Activated T-helper 1 cell treated with Interleukin-2 at 50 U/mL for 16 hours (primary cell): ENCODE data around the gene LMO7.

ENCODE experiments used
- DNase-seq: peaks from one replicate; pipeline ENCODE4 v3.0.0-alpha.2; 2020; ENCODE audit warnings: low read depth

LMO7 gene

DNA sequence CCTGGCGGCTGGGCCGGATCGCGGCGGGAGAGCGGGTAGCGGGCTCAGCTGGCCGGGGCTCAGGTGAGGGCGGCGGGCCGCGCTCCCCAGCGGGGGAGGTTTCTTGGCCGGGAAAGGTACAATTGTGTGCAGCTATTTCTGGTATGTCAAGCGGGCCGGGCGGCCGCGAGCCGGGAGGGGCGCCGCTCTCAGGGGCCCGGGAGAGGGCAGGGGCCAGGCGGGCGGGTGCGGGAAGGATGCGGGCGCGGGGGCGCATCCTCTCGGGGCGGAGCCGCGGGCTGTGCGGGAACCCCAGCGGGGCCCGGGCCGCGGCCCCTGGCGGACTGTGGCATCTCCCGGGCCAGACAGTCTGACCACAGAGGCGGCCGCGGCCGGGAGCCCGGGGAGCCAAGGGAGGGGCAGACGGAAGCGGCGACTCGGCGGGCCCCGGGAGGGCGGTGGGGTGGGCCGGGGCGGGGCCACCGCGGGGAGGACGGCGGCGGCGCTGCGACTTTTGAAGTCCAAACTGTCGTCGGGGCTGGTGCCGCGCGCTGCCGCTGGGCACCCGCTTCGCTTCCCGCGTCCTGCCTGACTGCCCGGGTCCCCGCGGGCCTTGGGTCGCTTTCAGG lies at the start of gene LMO7:
LMO7 (plus strand) TSS at position 503 of the 608 bp plus-strand sequence. CDS start 328 bp downstream, outside the sequence.
- peak; percentile 35 for DNase-seq

DNA sequence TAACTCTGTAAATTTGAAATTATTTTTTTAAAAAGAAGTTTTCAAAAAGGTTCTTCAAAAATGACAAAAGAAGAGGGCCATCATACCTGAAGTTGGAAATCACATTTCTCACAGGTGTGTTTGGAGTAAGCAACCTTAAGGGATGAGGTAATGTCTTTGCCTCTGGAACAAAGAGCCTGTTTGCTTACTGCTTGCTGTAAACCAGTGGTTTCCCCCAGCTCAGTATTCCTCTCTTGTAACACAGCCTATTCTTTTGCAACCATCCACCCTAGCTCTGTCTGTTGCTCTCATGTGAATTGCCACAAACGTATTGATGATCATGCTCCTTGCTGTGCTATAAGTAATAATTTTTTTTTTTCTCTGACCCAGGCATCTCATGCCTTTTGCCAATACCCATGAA lies 48.5 kb upstream of the LMO7 start:
- DNase-seq: no peak

DNA sequence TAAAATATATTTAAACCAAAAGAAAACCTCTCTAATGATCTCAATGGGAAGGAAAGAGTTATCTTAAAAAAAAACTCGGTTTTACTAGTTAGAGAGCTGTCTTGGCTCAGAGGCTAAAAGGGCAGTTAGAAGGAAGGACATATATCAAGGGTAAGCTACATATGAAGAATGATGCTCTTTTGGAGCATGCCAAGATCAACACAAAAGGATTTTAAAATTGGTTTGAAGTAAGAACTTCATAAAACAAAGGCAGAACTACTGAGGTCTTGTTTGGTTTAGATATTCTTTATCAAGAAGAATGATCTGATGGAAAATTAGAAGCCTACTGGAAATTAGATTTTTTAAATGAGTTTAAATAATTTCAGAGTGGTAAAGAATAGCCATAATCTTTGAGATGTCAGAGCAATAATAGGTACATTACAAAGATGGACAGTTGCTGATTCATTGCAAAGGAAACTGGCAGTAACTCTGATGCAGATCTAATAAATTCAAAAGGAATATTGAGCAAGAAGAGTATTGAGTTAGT lies 39.4 kb upstream of the LMO7 start:
- no peak for DNase-seq

DNA sequence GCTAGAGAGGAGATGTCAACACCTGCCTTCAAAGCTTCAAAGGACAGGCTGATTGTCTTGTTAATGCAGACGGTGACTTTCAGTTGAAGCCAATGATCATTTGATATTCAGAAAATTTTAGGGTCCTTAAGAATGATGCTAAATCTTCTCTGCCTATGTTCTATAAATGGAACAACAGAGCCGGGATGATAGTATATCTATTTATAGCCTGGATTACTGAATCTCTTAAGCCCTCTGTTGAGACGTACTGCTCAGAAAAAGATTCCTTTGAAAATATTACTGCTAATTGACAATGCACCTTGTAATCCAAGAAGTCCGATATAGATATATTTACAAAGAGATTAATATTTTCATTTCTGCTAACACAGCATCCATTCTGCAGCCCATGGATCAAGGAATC lies 35.8 kb upstream of the LMO7 start:
- DNase-seq: no peak

DNA sequence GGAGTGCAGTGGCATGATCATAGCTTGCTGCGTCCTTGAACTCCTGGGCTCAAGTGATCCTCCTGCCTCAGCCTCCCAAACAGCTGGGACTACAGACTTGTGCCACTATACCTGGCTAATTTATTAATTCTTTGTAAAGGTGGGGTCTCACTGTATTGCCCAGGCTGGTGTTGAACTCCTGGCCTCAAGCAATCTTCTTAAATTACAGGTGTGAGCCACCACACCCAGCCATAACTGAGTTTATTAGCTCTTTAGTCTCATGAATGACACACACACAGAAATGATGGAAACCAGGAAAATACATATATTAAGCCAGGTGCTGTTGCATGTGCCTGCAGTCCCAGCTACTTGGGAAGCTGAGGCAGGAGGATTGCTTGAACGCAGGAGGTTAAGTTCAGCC lies 33.1 kb upstream of the LMO7 start:
- no peak for DNase-seq

DNA sequence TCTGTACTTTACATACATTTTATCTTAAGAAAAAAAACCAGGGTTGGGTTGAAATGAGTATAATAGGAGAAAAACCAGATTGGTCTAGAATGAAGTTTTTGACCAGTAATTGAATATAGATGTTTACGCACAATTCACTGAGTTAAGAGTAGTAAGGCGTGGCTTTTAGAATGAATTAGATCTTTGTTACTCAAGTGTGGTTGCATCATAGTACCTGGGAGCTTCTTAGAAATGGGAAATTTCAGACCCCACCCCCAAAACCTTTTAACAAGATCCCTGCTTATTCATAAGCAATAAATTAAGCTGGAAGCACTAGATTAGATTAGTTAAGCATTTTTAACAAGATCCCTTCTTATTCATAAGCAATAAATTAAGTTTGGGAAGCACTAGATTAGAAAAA lies 28.7 kb upstream of the LMO7 start:
- DNase-seq: no peak

DNA sequence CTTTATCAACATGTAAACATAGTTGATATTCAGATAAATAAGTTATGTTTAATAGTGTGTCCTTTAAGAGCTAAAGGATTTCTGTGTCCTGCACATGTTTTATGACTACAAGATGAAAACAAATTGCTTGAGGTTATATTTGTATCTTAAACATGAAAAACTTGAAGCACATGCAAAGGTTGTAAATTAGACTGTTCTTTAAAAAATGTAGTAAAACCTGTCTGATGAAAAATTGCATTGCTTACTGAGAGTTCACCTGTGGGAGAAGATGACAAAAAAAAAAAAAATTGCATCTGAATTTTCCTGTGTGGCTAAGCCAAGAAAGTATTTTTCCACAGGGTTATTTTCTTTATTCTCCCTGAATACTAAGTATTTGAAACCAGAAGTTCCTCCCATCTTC lies 25.7 kb upstream of the LMO7 start:
- no peak for DNase-seq

DNA sequence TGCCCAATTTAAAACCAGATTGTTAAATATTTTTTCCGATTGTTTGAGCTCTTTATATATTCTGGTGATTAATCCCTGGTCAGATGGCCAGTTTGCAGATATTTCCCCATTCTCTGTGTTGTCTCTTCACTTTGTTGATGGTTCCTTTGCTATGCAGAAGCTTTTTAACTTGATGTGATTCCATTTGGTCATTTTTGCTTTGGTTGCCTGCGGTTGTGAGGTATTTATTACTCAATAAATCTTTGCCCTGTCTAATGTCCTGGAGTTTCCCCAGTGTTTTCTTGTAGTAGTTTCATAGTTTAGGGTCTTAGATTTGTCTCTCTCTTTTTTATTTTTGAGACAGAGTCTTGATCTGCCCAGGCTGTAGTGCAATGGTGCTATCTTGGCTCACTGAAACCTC lies 23.8 kb upstream of the LMO7 start:
- no peak for DNase-seq

DNA sequence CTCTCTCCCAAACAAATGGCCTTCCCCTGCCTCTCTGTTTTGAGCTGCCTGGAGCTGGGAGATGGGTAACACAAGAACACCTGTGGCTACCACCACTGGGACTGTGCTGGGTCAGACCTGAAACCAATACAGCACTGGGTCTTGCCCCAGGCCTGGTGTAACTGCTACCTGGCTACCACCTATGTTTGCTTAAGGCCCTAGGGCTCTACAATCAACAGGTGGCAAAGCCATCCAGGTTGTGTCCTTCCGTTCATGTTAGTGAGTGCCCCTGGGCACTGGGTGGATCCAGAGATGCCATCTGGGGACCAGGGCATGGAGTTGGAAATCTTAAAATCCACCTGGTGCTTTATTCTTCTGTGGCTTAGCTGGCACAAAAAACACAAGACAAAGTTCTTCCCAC lies 18.9 kb upstream of the LMO7 start:
- no peak for DNase-seq

DNA sequence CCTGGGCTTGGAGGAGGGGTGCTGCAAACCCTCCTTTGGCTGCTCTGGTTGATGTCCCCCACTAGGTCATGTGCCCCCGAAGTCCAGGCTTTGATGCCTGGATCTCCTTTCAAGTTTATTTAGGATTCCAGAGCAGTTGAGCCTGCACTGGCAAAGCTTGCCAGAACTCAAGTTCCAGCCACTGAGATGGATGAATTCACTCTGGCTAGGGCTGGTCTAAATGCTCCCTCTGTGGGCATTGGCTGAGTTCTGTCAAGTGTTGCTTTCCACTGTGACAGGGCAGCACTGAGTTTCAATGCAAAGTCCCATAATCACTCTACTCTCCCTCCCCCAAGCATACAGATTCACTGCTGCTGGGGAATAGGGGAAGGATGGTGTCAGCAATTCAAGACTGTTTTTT lies 17.8 kb upstream of the LMO7 start:
- no peak for DNase-seq

DNA sequence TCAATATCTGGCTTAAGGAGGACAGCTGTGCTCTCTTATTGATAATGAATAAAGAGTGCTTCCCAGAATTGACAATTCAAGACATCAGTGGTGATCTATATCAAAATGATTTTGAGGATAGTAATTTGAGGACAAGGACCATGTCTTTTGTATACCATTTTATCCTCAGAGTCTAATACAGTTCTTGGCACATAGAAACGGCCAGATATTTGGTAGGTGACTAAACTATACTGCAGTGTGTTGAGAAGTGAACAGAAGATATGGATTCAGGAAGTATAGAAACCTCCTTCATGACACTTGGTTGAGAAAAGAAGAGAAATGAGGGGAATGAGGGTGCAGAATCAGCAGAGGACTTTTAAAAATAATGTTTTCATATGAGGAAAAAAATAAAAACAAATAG lies 16.1 kb upstream of the LMO7 start:
- no peak for DNase-seq

DNA sequence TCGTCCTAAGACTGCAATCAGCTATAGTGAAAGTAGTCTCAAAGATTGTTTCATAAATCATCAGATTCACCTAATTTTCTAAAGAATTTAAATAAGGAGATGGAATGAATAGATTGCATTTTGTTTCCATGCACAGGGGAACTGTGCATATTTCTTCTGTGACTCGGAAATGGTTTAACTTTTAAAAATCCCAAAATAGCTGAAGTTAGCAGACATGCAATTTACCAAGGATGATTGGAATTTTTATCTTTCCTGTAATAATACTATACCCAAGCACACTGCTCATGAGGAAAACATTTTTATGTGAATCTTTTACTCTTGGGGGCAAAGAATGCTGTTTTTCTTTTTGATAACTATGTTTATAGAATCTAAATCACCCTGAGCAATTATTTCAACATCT lies 15.0 kb upstream of the LMO7 start:
- DNase-seq: no peak

DNA sequence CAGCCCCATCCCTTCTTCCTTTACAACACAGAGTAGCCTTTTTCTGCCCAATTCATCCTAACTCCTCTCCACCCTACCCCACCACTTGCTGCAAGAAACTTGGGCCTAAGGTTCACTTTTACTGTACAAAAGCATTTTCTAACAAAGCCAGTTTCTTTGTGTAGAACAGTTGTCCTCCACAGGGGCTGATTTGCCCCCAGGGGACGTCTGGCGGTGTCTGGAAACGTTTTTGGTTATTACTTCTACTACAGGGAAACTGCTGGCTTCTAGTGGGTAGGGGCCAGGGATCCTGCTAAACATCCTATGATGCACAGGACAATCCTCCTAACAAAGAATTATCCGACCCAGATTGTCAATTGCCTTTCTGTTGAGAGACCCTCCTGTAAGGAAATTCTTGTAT lies 7.3 kb upstream of the LMO7 start:
- DNase-seq: no peak

DNA sequence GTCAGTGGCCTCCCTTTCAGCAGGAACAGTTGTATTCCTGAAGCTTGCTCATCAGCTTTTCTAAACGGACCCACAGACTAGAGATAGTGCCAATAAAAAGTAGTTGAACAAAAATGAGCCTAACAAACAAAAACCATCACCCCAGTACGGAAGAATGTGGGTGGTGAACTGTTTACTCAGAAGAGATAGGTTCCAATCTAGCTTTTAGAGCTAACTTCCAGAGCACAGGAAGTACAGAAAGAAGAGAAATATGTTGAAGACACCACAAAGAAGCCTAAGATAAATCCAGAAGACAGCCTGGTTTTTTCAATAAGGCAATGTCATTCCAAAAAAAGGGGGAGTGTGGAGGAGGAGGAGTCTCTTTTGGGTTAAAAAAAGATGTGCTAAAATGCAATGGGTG lies 2.8 kb upstream of the LMO7 start:
- no peak for DNase-seq

DNA sequence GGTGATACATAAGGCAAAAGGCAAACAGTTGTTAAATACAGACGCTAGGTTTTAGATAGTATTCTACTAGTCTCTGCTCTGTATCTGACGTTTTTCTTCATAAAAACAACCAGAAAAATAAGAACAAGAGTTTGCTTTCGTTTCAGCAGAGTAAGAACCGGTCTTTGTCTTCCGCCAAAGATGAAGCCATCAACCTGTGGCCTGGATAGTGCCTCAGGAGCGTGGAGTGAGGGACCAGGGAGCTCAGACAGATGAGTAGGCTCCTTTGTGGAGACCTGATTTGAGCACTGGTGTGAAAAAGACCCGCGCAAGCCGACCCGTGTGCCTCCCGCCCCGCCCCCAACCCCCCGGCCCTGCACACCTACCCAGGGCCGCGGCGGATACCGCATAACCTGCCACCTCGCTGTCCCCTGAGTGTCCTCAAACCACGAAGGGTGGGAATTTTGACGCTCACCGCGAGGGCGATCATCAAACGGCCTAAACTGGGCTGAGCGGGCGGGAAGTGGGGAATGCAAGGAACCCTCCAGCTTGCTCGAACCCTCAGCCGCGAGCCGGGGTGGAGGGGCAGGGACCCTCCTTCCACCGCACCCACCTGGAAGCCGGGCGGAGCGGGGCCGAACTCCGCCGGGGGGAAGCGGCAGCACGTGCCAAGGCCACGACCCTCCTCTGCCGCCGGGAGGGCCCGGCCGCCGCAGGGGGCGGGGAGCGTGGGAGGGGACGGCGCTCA lies 866 bp upstream of the LMO7 start:
- DNase-seq: no peak

DNA sequence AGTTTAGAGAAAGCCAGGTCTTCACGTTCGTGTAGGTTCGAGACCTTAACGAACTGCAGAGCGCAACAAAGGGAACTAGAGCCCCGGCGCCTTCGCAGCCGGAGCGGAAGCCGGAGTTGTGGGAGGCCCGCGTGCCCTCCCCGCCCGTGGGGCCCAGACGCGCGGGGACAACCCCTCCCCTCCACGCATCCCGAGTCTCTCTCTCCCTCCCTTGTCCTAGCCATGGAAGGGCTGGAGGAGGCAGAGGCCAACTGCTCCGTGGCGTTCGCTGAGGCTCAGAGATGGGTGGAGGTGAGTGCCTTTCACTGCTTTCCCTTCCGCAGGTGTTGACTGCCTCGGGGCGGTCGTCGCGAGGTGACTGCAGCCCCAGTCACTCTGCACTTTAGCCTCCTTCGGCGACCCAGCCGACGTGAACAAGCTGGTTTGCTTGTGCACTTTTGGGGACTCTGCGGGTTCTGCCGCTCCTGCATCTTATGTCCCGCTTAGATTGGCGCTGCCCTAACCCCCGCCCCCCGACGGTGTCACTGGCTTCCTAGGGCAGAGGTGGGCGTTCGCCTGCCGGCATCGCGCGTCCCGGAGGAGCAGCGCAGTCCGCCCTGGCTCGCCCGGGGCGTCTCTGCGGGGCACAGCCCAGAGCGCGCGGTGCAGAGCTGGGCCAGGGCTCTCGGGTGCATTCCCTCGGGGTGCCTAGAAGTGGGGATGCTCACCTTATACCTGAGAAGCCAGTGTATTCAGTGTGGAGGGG lies 478 bp downstream of the LMO7 start:
- DNase-seq: peak; percentile 33

DNA sequence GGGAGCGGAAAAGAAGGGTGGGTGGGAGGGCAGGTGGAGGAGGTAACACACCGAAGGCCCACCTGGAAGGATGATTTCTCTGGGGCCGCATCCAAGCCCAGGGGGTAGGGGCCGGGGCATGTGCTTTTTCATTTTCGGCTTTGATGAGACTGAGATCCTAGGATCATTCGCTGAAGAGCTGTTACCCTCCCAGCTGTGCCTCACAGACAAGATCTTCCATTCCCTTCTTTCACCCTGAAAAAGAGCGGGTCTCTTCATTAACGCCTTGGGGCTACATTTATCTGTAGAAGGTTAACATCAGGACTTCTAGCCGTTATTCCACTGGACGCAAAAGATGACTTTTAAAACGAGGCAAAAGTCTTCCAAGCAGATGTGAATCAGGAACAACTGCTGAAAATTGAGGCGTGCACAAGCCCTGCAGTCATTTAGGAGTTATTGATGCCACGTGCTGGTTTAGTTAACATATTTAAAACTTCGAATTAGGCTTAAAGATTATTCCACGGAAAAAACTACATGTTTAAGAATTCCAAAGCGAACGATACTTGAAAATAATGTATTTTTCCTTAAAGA lies 1.1 kb downstream of the LMO7 start:
- no peak for DNase-seq

DNA sequence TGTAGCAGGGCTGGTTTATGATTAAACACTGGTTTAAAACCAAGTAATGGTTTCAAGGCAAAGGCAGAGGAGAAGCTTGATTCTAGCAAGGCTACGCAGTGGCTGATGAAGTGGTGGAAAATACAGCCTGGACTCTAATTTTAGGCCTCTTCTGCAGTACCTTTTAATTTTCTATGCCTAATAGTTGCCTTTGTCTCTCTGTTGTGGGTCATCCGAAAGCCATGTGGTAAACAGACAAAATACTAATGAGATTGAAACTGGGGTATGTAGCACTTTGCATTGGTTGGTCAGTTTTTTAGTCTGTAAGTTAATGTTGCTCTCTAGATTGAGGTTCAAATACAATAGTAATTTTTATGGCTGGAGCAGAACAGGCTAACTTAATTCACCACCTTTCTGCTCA lies 3.3 kb downstream of the LMO7 start:
- DNase-seq: no peak

DNA sequence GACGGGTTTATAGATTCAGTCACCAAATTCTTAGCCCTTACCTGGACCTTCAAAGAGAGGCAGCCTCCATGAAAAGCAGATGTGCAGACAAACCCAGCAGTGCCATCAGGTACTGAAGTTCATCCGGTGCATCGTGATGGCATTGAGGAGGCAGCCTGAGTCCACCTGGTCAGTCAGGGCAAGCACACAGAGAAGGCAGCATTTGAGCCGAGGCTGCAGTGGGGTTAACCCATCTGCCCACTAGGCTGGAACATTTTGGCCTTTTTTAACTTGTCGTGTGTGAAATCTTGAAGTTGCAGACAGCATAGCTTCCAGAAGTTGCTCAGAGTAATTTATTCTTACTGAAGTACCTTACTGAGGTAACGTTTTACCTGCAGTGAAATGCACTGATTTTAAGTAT lies 4.9 kb downstream of the LMO7 start:
- DNase-seq: no peak

DNA sequence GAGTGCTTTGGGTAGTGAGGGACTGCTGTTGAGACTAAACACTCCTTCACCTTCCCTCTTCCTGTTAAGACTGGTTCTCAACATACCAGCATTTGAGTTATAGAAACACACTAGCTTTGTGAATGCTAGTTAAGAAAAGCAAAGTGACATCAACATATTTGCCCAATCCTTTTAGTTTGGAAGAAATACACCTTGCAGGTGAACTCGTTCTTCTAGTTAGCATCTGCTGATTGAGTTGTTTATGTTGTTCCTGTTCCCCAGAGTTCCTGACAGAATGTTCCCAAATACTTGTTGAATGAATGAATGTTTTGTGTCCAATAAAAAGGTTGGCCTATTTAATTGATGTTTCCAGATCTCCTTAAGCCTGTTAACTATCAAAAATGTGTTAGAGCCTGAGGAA lies 7.1 kb downstream of the LMO7 start:
- DNase-seq: no peak

DNA sequence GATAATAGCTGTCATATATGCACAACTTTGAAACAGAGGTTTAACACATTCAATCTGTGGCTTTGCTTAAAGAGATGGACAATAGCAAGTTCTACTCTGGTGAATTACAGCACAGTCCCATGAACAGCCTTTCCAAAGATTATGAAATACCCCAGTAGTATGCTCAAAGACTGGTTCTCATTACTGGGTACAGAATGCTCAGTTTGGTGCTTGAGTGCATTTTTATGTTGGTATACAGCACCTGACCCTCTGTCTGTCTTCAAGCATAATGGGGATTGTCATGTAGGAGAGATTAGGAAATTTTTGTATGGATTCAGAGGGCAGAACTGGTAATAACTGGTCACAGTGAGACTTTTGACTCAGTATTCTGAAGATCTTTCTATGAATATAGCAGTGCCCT lies 7.6 kb downstream of the LMO7 start:
- DNase-seq: no peak

DNA sequence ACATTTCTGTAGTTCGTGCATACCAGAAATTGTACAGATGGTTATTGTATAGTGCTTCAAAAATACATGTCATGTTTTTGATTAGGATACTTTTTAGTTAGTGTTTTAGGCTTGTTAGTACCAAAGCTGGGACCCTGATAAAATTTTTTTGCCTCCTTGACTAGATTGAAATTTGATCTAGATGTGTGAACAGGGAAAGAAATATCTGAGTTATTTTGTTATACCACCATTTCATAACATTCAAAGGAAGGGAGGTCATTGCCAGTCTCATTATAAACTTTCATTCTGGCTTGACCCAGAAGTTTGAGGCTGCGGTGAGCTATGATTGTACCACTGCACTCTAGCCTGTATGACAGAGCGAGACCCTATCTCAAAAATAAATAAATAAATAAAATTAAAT lies 9.0 kb downstream of the LMO7 start:
- no peak for DNase-seq
